ENCODE data around the gene BNC2. TPM values are rescaled to one million over a fixed set of nuclear protein-coding genes. Genes with fewer than 3 reads are reported as not detected.
A peak's percentile ranks its signal among the peaks of the same experiment; 100 is the strongest.

BNC2 gene
- total RNA-seq, 1 experiment from 2014 or later = 43.6 TPM

- no peak overlapping the region for H2AFZ ChIP-seq (ENCODE audit: low read length)
- H2BK5ac ChIP-seq (ENCODE audit: insufficient read length, low read length) = no peak overlapping the region
- no peak for TF ChIP-seq CTCF (conservative IDR thresholded peaks at IDR 0.05)
Observed at GRCh38 chr9:16559418-16560188, 310.9 kb downstream of the BNC2 start.

More at GRCh38 chr9:16559418-16560188, 310.9 kb downstream of the BNC2 start:
- DNase-seq = no peak
- Mint-ChIP-seq H3K36me3 (ENCODE audit: insufficient read depth in 1 of 3, low read depth in 3 of 3) (peaks cover 0 to 5% (median 4%) of the 10 kb centered on the region in 3 experiments; a peak in 1 of 7 replicates), H3K4me3 (no peak overlapping the region), H3K27ac (peak overlapping the region in 1 of 3 experiments; percentile 51; a peak in 2 of 7 replicates), H3K27me3 (ENCODE audit: low read depth) (no peaks in the 10 kb centered on the region), H3K4me1 (peaks cover 12 to 18% of the 10 kb centered on the region in 2 experiments), H3K9me3 (no peaks in the 10 kb centered on the region)
- Histone ChIP-seq H3K4ac (ENCODE audit: low read depth, low read length) (no peak overlapping the region), H3K18ac (ENCODE audit: insufficient read length, low read depth, low read length) (no peak overlapping the region), H3K4me2 (ENCODE audit: insufficient read depth, insufficient read length, low read length) (no peak overlapping the region), H4K5ac (ENCODE audit: insufficient read length, low read depth, low read length) (no peak overlapping the region), H2BK15ac (ENCODE audit: low read depth, low read length) (no peak overlapping the region), H3K27ac (ENCODE audit: insufficient read length, low read depth, low read length) (no peak overlapping the region), H2AK5ac (ENCODE audit: insufficient read length, low read length) (no peak overlapping the region), H3K9ac (ENCODE audit: extremely low read depth, insufficient read length, low read length) (no peak overlapping the region), H3K23ac (ENCODE audit: insufficient read length, low read depth, low read length) (no peak overlapping the region), H3K9me3 (ENCODE audit: control insufficient read depth, low read depth, low read length) (no peaks in the 10 kb centered on the region), H2BK12ac (ENCODE audit: insufficient read length, low read depth, low read length) (no peak overlapping the region), H2BK120ac (ENCODE audit: low read depth, low read length, poor library complexity, severe bottlenecking) (no peak overlapping the region), H3K14ac (ENCODE audit: insufficient read depth, low read length) (no peak overlapping the region), H4K8ac (replicated peaks; ENCODE audit: insufficient read length, low read depth, low read length) (no peak overlapping the region), H4K20me1 (ENCODE audit: control insufficient read depth, insufficient read depth, insufficient read length) (no peaks in the 10 kb centered on the region), H3K56ac (ENCODE audit: insufficient read length, low read depth, low read length) (no peak overlapping the region), H3K79me1 (ENCODE audit: insufficient read depth, low read depth, low read length, poor library complexity, severe bottlenecking) (no peaks in the 10 kb centered on the region), H3K79me2 (ENCODE audit: insufficient read depth, low read length) (no peaks in the 10 kb centered on the region), H4K91ac (ENCODE audit: insufficient read length, low read depth, low read length) (no peak overlapping the region), H3K27me3 (ENCODE audit: insufficient read depth, low read length) (no peaks in the 10 kb centered on the region), H3T11ph (ENCODE audit: low read length) (no peak overlapping the region), H2BK20ac (ENCODE audit: low read depth, low read length, poor library complexity, severe bottlenecking) (no peak overlapping the region), H3K4me1 (ENCODE audit: insufficient read depth, low read length) (no peaks in the 10 kb centered on the region), H3K23me2 (ENCODE audit: insufficient read length, low read depth, low read length, poor library complexity, severe bottlenecking) (no peaks in the 10 kb centered on the region)
- WGBS (ENCODE audit: extremely low coverage, insufficient read length, low lambda C conversion rate) = no CpG with 5 or more reads among the region's 6 CpGs

Data from H9 (cell line).